B cell (primary cell): Measurements from ENCODE around the gene MAMLD1.

Experiments used
- CTCF ChIP-seq: fragments of 200-600 bp; IDR thresholded peaks from one replicate; pipeline ENCODE4 v1.8.0; 2022; ENCODE audit warnings: antibody characterized with exemption, mild to moderate bottlenecking
- EZH2 ChIP-seq: IDR thresholded peaks from 2 replicates; pipeline ENCODE4 v1.6.1; 2012; ENCODE audit warnings: borderline replicate concordance, low read depth, mild to moderate bottlenecking, moderate library complexity, low read length; ENCODE audit not compliant: insufficient read depth, poor library complexity, severe bottlenecking

GRCh38 chrX:150360331-150360730, 2.8 kb upstream of the MAMLD1 start:
- TF ChIP-seq CTCF: no peak
- no peak for TF ChIP-seq EZH2
